ENCODE results near the gene TMEM163. TPM values are rescaled to one million over a fixed set of nuclear protein-coding genes. Genes with fewer than 3 reads are reported as not detected.
A peak's percentile ranks its signal among the peaks of the same experiment; 100 is the strongest.
"Not testable (repeated sequence)": the region's sequence is repeated elsewhere in the genome, so short reads cannot be mapped to it uniquely, and the experiment has no call there.

The TMEM163 gene
- total RNA-seq, 4 donors from 2014 or later = not detected

DNA sequence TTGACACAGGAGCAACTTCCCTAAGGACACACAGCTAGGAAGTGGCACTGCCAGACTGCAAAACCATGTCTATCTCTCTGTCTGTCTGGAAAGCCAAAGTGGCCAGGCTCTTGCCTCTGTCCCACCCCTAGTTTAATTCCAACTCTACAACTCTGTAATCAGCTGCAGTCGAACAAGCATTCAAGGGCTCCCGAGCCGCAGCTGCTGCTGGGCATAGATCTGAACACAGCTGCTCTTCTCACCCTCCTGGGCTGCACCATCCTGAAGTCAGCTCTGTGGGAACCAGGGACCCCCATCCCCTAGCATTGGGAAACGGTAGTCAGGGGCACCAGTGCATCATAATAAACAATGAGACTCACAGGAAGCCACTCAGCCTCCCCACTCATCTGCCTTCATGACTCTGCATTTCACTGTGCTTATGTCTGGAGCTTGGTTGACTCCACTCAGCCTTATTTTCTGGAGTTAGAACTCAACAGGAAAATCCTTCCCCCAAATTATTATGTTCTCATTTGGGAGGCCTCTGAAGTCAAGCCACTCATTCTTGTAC, 44.4 kb upstream of the TMEM163 start:
- Histone ChIP-seq H3K36me3 (no peaks in the 10 kb centered on the region), H3K9me3 (no peaks in the 10 kb centered on the region), H3K4me3 (no peak overlapping the region), H3K27ac (no peak overlapping the region), H3K27me3 (no peaks in the 10 kb centered on the region), H3K4me1 (no peaks in the 10 kb centered on the region)
- DNase-seq (ENCODE audit: low spot score in 2 of 2) = no peak
- WGBS, 2 donors = 55 to 61% methylated on average over 4 of the region's 4 CpGs
- no peak for TF ChIP-seq EP300 (IDR thresholded peaks at IDR 0.05)
- no peak for TF ChIP-seq POLR2A (IDR thresholded peaks at IDR 0.05)
- TF ChIP-seq, protein P1, sequence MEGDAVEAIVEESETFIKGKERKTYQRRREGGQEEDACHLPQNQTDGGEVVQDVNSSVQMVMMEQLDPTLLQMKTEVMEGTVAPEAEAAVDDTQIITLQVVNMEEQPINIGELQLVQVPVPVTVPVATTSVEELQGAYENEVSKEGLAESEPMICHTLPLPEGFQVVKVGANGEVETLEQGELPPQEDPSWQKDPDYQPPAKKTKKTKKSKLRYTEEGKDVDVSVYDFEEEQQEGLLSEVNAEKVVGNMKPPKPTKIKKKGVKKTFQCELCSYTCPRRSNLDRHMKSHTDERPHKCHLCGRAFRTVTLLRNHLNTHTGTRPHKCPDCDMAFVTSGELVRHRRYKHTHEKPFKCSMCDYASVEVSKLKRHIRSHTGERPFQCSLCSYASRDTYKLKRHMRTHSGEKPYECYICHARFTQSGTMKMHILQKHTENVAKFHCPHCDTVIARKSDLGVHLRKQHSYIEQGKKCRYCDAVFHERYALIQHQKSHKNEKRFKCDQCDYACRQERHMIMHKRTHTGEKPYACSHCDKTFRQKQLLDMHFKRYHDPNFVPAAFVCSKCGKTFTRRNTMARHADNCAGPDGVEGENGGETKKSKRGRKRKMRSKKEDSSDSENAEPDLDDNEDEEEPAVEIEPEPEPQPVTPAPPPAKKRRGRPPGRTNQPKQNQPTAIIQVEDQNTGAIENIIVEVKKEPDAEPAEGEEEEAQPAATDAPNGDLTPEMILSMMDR (IDR thresholded peaks at IDR 0.05) = no peak

DNA sequence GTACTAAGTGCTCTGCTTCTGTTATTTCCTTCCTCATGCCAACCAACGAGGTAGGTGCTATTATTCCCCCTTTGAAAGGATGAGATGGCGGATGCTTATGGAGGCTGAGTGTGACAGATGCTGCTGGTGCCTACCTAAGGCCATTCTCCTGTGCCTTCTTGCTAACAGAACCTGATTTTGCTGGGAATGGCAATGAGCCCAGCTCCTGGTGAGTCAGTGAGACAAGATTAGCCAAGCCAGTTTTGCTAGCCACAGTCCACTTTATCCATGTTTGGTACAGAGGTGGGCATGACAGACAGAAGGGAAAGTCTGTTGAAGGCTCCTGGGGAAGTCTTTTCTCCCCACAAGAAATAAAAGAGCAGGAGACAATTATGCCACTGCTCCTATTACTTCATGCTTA, 43.7 kb upstream of the TMEM163 start:
- 62 to 72% methylated on average over 2 of the region's 2 CpGs for WGBS, 2 donors

DNA sequence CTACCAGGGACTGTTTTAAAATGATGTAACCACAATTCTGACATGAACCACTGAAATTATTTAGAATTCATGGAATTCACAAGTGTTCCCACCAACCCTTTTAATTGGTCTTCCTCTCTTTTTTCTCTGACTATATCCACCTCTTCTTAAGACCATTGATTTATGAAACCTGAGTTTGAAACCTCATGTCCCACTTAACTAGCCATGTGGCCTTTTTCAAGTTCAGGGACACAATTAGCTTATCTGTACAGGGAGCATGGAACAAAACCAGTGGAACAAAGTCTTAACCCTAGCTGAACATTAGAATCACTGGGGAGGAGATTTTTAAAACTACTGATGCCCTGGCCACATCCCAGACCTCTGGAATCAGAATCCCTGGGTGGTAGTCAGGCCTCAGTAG, 41.6 kb upstream of the TMEM163 start:
- H3K4me3 ChIP-seq = no peak overlapping the region
- H3K9me3 ChIP-seq = no peaks in the 10 kb centered on the region
- H3K27me3 ChIP-seq = no peaks in the 10 kb centered on the region
- no peak overlapping the region for H3K27ac ChIP-seq
- DNase-seq (ENCODE audit: low spot score in 2 of 2) = no peak
- no peaks in the 10 kb centered on the region for H3K4me1 ChIP-seq
- no peaks in the 10 kb centered on the region for H3K36me3 ChIP-seq
- no peak for TF ChIP-seq EP300 (IDR thresholded peaks at IDR 0.05)
- TF ChIP-seq, protein P1 (IDR thresholded peaks at IDR 0.05) = no peak
- no peak for TF ChIP-seq POLR2A (IDR thresholded peaks at IDR 0.05)

More for the DNA sequence above, 43.7 kb upstream of the TMEM163 start:
- no peak overlapping the region for H3K27ac ChIP-seq
- no peaks in the 10 kb centered on the region for H3K9me3 ChIP-seq
- no peak for DNase-seq (ENCODE audit: low spot score in 2 of 2)
- H3K4me1 ChIP-seq = no peaks in the 10 kb centered on the region
- TF ChIP-seq POLR2A (IDR thresholded peaks at IDR 0.05) = no peak
- no peak for TF ChIP-seq EP300 (IDR thresholded peaks at IDR 0.05)
- TF ChIP-seq, protein P1 (IDR thresholded peaks at IDR 0.05) = no peak
- H3K27me3 ChIP-seq = no peaks in the 10 kb centered on the region
- no peak overlapping the region for H3K4me3 ChIP-seq
- H3K36me3 ChIP-seq = no peaks in the 10 kb centered on the region

DNA sequence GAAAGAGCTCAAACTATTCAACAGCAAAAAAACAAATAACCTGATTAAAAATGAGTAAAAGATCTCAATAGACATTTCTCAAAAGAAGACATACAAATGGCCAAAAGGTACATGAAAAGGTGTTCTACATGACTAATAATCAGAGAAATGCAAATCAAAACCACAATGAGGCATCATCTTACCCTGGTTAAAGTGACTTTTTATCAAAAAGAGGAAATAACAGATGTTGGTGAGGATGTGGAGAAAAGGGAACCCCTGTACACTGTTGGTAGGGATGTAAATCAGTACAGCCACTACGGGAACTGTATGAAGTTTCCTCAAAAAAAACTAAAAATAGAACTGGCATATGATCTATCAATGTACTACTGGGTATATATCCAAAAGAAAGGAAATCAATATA, 39.8 kb upstream of the TMEM163 start:
- no peaks in the 10 kb centered on the region for H3K27me3 ChIP-seq
- no peak overlapping the region for H3K27ac ChIP-seq
- DNase-seq (ENCODE audit: low spot score in 2 of 2) = no peak
- WGBS, 2 donors = 69 to 78% methylated on average over 1 of the region's 1 CpG
- H3K36me3 ChIP-seq = no peaks in the 10 kb centered on the region
- no peaks in the 10 kb centered on the region for H3K9me3 ChIP-seq
- H3K4me3 ChIP-seq = no peak overlapping the region
- TF ChIP-seq POLR2A (IDR thresholded peaks at IDR 0.05) (no peak), EP300 (IDR thresholded peaks at IDR 0.05) (peak in 1 of 2 donors; percentile 17)
- TF ChIP-seq, protein P1 (IDR thresholded peaks at IDR 0.05) = no peak
- H3K4me1 ChIP-seq = no peaks in the 10 kb centered on the region

DNA sequence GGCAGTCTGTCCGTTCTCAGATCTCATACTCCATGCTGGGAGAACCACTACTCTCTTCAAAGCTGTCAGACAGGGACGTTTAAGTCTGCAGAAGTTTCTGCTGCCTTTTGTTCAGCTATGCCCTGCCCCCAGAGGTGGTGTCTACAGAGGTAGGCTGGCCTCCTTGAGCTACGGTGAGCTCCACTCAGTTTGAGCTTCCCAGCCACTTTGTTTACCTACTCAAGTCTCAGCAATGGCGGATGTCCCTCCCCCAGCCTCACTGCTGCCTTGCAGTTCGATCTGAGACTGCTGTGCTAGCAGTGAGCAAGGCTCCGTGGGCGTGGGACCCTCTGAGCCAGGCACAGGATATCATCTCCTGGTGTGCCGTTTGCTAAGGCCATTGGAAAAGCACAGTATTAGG, 33.2 kb upstream of the TMEM163 start:
- not testable (repeated sequence) for H3K27ac ChIP-seq; H3K27me3 ChIP-seq; H3K4me1 ChIP-seq; H3K9me3 ChIP-seq; DNase-seq (ENCODE audit: low spot score in 2 of 2); H3K36me3 ChIP-seq; H3K4me3 ChIP-seq
- 46 to 47% methylated on average over 8 of the region's 8 CpGs for WGBS, 2 donors

DNA sequence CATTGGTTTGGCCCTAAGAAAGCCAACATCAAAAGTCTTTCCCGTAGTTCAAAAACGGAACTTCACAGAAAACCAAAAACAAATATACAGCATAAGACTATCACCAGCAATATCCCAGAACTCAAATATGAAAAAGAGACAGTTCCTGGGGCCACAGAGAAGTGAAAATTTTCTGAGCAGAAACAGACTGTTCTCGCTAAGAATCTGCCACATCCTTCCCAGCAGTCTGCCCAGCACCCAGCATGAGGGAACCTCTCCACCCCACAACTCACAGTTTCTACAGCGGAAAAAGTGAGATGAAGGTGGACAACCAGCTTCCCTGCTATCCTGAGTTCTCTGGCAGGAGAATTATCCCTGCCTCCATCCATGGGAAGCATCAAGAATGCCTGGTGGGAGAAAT, 26.7 kb upstream of the TMEM163 start:
- Histone ChIP-seq H3K36me3 (no peaks in the 10 kb centered on the region), H3K27me3 (no peaks in the 10 kb centered on the region), H3K27ac (no peak overlapping the region), H3K4me3 (no peak overlapping the region), H3K9me3 (no peaks in the 10 kb centered on the region), H3K4me1 (no peaks in the 10 kb centered on the region)
- no peak for TF ChIP-seq POLR2A (IDR thresholded peaks at IDR 0.05)
- TF ChIP-seq, protein P1 (IDR thresholded peaks at IDR 0.05) = no peak
- TF ChIP-seq EP300 (IDR thresholded peaks at IDR 0.05) = no peak
- 83 to 86% methylated on average over 4 of the region's 4 CpGs for WGBS, 2 donors
- no peak for DNase-seq (ENCODE audit: low spot score in 2 of 2)
